Uterus (tissue), 4 donors: ENCODE data around the gene ZNF324. TPM values are rescaled to one million over a fixed set of nuclear protein-coding genes. Genes with fewer than 3 reads are reported as not detected.

Source experiments
- DNase-seq, 2 donors: peaks; one replicate each; pipeline ENCODE4 v3.0.0-alpha.2; 2019 to 2020
- H3K27ac ChIP-seq, 2 donors: fragments of 200-600 bp; sonication (generic); 1 replicate in 1 of 2; 2 replicates in 1 of 2; pipeline ENCODE4 v1.5.1; 2016 to 2018
- H3K27me3 ChIP-seq, 2 donors: fragments of 200-600 bp; sonication (generic); one replicate each; pipeline ENCODE4 v1.5.1; 2018 to 2019; ENCODE audit warnings: control low read depth in 1 of 2
- H3K36me3 ChIP-seq, 2 donors: fragments of 200-600 bp; sonication (generic); one replicate each; pipeline ENCODE4 v1.5.1; 2019; ENCODE audit warnings: control low read depth in 1 of 2
- H3K4me1 ChIP-seq, 2 donors: fragments of 200-600 bp; sonication (generic); one replicate each; pipeline ENCODE4 v1.5.1; 2018 to 2019; ENCODE audit warnings: control low read depth in 1 of 2
- H3K4me3 ChIP-seq, 2 donors: fragments of 200-600 bp; sonication (generic); 1 replicate in 1 of 2; 2 replicates in 1 of 2; pipeline ENCODE4 v1.5.1; 2018 to 2019; ENCODE audit warnings: mild to moderate bottlenecking in 1 of 2
- H3K9me3 ChIP-seq, 2 donors: fragments of 200-600 bp; sonication (generic); one replicate each; pipeline ENCODE4 v1.5.1; 2019; ENCODE audit warnings: control low read depth in 1 of 2
- CTCF ChIP-seq, 4 experiments: fragments of 200-600 bp in 2 of 4; fragments of 450-650 bp in 2 of 4; sonication (generic) in 2 of 4; IDR thresholded peaks; one replicate each; pipeline ENCODE4 v1.5.1; 2016 to 2019; ENCODE audit warnings: antibody characterized with exemption in 4 of 4, mild to moderate bottlenecking in 2 of 4, moderate library complexity in 1 of 4
- POLR2A ChIP-seq, 2 donors: fragments of 450-650 bp; IDR thresholded peaks; one replicate each; pipeline ENCODE4 v1.6.1; 2016; ENCODE audit warnings: antibody characterized with exemption in 2 of 2, mild to moderate bottlenecking in 1 of 2, moderate library complexity in 1 of 2
- intact Hi-C: fragments of 100-400 bp; cut with DNase I; formaldehyde crosslinking; loops from one replicate; pipeline ENCODE4 v1.15.1; 2023; ENCODE audit warnings: low total_unique reads
- total RNA-seq, 4 donors: library from RNA; depleted of rRNA in 3 of 4; stranded (reverse); fragments of >200 nt in 3 of 4; gene quantifications; one replicate each; pipeline versions ENCODE4 v1.1.0 to v1.2.4, GENCODE V29; 2014 to 2023
- donor health status: DM: yes; HTN: yes; CAD: no.

Gene ZNF324
- total RNA-seq, 4 donors from 2014 or later: 2.9 to 75.1 (median 27.1) TPM

- H3K4me1 ChIP-seq: peaks cover 0 to 5% of the 10 kb centered on the region in 2 donors
- no peaks in the 10 kb centered on the region for H3K27me3 ChIP-seq
- H3K27ac ChIP-seq: peak overlapping the region; percentile 26 to 62
- intact Hi-C loops: no loop called here
- H3K36me3 ChIP-seq: no peaks in the 10 kb centered on the region
- no peak for TF ChIP-seq POLR2A (IDR thresholded peaks at IDR 0.05)
- TF ChIP-seq CTCF (IDR thresholded peaks at IDR 0.05): no peak
- no peaks in the 10 kb centered on the region for H3K9me3 ChIP-seq
- no peak for DNase-seq
- no peak overlapping the region for H3K4me3 ChIP-seq
Observed at GRCh38 chr19:58513213-58513693, 46.4 kb downstream of the ZNF324 start.

GRCh38 chr19:58513694-58514563 lies 47.0 kb downstream of the ZNF324 start:
- Histone ChIP-seq H3K27me3 (no peaks in the 10 kb centered on the region), H3K4me1 (peaks cover 0 to 11% of the 10 kb centered on the region in 2 donors), H3K27ac (peak overlapping the region; percentile 26 to 62), H3K36me3 (no peaks in the 10 kb centered on the region), H3K9me3 (no peaks in the 10 kb centered on the region), H3K4me3 (peak overlapping the region; percentile 6 to 22)
- intact Hi-C loops: no loop called here
- peak; percentile 69 to 82 for DNase-seq
- peak; percentile 57 to 87 (median 81) for TF ChIP-seq CTCF (IDR thresholded peaks at IDR 0.05)
- peak in 1 of 2 donors; percentile 51 for TF ChIP-seq POLR2A (IDR thresholded peaks at IDR 0.05)

- Histone ChIP-seq H3K9me3 (no peaks in the 10 kb centered on the region), H3K4me3 (peak overlapping the region; percentile 6 to 22), H3K27ac (no peak overlapping the region), H3K36me3 (no peaks in the 10 kb centered on the region), H3K27me3 (no peaks in the 10 kb centered on the region), H3K4me1 (peaks cover 0 to 12% of the 10 kb centered on the region in 2 donors)
- no peak for TF ChIP-seq CTCF (IDR thresholded peaks at IDR 0.05)
- TF ChIP-seq POLR2A (IDR thresholded peaks at IDR 0.05): no peak
- intact Hi-C loops: no loop called here
- no peak for DNase-seq
Observed at GRCh38 chr19:58514564-58515022, 47.7 kb downstream of the ZNF324 start.

GRCh38 chr19:58515259-58515658 lies 48.4 kb downstream of the ZNF324 start:
- TF ChIP-seq CTCF (IDR thresholded peaks at IDR 0.05): no peak
- intact Hi-C loops: no loop called here
- H3K4me3 ChIP-seq: no peak overlapping the region
- no peaks in the 10 kb centered on the region for H3K36me3 ChIP-seq
- H3K9me3 ChIP-seq: no peaks in the 10 kb centered on the region
- no peak overlapping the region for H3K27ac ChIP-seq
- H3K4me1 ChIP-seq: peaks cover 0 to 12% of the 10 kb centered on the region in 2 donors
- no peaks in the 10 kb centered on the region for H3K27me3 ChIP-seq
- no peak for DNase-seq

- Histone ChIP-seq H3K4me1 (peaks cover 0 to 12% of the 10 kb centered on the region in 2 donors), H3K9me3 (no peaks in the 10 kb centered on the region), H3K36me3 (no peaks in the 10 kb centered on the region), H3K27ac (no peak overlapping the region), H3K4me3 (no peak overlapping the region), H3K27me3 (no peaks in the 10 kb centered on the region)
- TF ChIP-seq CTCF (IDR thresholded peaks at IDR 0.05) (no peak), POLR2A (IDR thresholded peaks at IDR 0.05) (no peak)
- no peak for DNase-seq
- intact Hi-C loops: no loop called here
Observed at GRCh38 chr19:58516246-58516836, 49.5 kb downstream of the ZNF324 start.
